Chondrocyte (in vitro differentiated cells): ENCODE results near the gene ST6GALNAC6. TPM values are rescaled to one million over a fixed set of nuclear protein-coding genes. Genes with fewer than 3 reads are reported as not detected.
A peak's percentile ranks its signal among the peaks of the same experiment; 100 is the strongest.

ENCODE experiments used
- DNase-seq: peaks from one replicate; pipeline ENCODE4 v3.0.0; 2021; ENCODE audit warnings: mixed read lengths, low spot score
- H3K27ac Mint-ChIP-seq: one replicate; pipeline ENCODE4 v1.8.0; 2021; ENCODE audit warnings: mild to moderate bottlenecking, moderate library complexity, mixed read lengths; ENCODE audit not compliant: unreplicated experiment
- H3K27me3 Mint-ChIP-seq: 2 replicates; pipeline ENCODE4 v1.8.0; 2021; ENCODE audit warnings: low read depth, mixed read lengths
- H3K36me3 Mint-ChIP-seq: 2 replicates; pipeline ENCODE4 v1.8.0; 2021; ENCODE audit warnings: low read depth, mixed read lengths
- H3K4me1 Mint-ChIP-seq: 2 replicates; pipeline ENCODE4 v1.8.0; 2021; ENCODE audit warnings: low read depth, mild to moderate bottlenecking, mixed read lengths
- H3K4me3 Mint-ChIP-seq: one replicate; pipeline ENCODE4 v1.8.0; 2021; ENCODE audit warnings: mild to moderate bottlenecking, moderate library complexity, mixed read lengths; ENCODE audit not compliant: unreplicated experiment
- H3K9me3 Mint-ChIP-seq: 2 replicates; pipeline ENCODE4 v1.8.0; 2021; ENCODE audit warnings: low read depth, mixed read lengths
- total RNA-seq: library from RNA; stranded (reverse); gene quantifications from 3 replicates; pipeline ENCODE4 v1.2.1, GENCODE V29; 2021
- TF ChIP-seq, protein P1 (sequence below): fragments of 200-600 bp; sonication (generic); IDR thresholded peaks from 2 replicates; pipeline ENCODE4 v1.5.0; 2021; ENCODE audit warnings: antibody characterized with exemption, mild to moderate bottlenecking, moderate library complexity

The ST6GALNAC6 gene
- total RNA-seq, 1 donor from 2014 or later: 47.5 TPM

DNA sequence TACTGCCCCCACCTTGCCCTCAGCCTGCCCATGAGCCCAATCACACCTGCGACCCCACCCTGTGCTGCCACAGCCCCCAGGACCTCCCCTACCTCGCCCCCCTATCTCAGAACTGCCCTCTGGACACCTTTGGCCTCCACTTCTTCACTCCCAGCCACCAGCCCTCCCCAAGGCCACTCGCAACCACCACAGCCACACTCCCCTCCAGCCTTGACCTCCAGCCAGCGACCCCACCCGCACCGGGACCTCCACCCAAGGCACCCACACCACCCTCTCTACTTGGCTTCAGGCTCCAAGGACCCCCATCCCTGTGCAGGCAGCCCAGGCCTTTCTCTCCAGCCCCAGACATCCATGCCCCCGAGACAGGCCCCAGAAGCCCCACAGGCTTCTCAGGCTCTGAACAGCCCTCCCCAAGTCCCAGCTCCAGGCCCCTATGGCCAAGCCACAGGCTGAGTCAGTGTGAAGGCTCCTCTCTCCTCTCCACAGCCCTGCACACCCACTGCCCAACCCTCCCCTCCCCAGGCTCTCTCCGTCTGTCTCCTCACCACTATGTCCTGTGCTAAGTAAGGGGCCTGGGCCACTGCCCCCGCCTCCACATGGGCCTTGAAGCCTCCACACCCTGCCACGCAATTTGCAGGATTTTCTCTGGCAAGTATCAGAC is 24.0 kb downstream of the ST6GALNAC6 start:
- no peak for DNase-seq
- TF ChIP-seq, protein P1, sequence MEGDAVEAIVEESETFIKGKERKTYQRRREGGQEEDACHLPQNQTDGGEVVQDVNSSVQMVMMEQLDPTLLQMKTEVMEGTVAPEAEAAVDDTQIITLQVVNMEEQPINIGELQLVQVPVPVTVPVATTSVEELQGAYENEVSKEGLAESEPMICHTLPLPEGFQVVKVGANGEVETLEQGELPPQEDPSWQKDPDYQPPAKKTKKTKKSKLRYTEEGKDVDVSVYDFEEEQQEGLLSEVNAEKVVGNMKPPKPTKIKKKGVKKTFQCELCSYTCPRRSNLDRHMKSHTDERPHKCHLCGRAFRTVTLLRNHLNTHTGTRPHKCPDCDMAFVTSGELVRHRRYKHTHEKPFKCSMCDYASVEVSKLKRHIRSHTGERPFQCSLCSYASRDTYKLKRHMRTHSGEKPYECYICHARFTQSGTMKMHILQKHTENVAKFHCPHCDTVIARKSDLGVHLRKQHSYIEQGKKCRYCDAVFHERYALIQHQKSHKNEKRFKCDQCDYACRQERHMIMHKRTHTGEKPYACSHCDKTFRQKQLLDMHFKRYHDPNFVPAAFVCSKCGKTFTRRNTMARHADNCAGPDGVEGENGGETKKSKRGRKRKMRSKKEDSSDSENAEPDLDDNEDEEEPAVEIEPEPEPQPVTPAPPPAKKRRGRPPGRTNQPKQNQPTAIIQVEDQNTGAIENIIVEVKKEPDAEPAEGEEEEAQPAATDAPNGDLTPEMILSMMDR: no peak
- H3K4me1 Mint-ChIP-seq: peaks cover 38% of the 10 kb centered on the region
- no peaks in the 10 kb centered on the region for H3K27me3 Mint-ChIP-seq
- H3K4me3 Mint-ChIP-seq: peak overlapping the region; percentile 48
- H3K36me3 Mint-ChIP-seq: peaks cover 11% of the 10 kb centered on the region
- no peaks in the 10 kb centered on the region for H3K9me3 Mint-ChIP-seq
- peak overlapping the region; percentile 63 for H3K27ac Mint-ChIP-seq

GRCh38 chr9:127874301-127875221 is 24.8 kb downstream of the ST6GALNAC6 start:
- Mint-ChIP-seq H3K4me1 (peaks cover 38% of the 10 kb centered on the region), H3K4me3 (no peak overlapping the region)

DNA sequence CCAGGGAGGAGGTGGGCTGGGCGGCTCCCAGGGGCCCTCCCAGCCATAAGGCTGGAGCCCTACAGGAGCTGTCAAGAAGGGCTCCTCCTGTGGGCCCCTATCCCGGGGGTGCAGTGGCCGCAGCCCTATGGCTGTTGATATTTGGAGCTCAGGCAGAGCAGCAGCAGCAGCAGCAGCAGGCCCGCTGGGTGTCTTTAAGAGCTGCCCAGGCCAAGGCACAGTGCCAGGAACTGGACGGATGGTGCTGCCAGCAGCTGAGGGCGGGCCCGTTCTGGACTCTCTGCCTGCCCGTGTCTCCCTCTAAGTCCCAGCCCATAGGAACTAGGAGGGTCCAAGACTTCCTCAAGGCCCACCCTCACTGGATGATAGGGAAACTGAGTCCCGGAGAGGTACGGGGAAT is 25.5 kb downstream of the ST6GALNAC6 start:
- DNase-seq: no peak
- no peaks in the 10 kb centered on the region for H3K27me3 Mint-ChIP-seq

More at GRCh38 chr9:127874301-127875221, 24.8 kb downstream of the ST6GALNAC6 start:
- Mint-ChIP-seq H3K36me3 (peaks cover 11% of the 10 kb centered on the region), H3K9me3 (no peaks in the 10 kb centered on the region), H3K27ac (peak overlapping the region; percentile 5), H3K27me3 (no peaks in the 10 kb centered on the region)
- DNase-seq: no peak
- TF ChIP-seq, protein P1: no peak

DNA sequence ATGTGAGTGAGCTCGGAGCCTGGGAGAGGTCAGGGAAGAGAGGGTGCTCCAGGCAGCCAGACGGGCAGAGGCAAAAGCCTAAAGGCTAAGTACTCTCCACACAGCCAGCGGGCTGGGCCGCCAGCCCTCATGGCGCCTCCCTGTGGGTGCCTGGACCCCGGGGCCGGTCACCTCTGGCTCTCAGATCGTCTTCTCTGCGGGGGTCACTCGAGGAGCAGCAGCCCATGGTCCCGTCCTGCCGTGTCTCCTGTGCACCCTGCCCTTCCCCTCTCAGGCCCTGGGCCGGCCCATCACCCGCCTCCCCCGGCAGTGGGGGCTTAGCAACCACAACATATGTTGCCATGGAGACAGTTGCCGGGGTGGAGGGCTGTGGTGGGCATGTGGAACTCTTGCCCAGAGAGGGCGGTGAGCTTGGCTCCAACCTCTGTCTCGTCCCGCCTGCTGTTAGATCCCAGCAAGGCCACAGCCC is 26.1 kb downstream of the ST6GALNAC6 start:
- Mint-ChIP-seq H3K27me3 (no peaks in the 10 kb centered on the region), H3K36me3 (peaks cover 15% of the 10 kb centered on the region), H3K4me1 (peaks cover 36% of the 10 kb centered on the region), H3K27ac (no peak overlapping the region), H3K9me3 (no peaks in the 10 kb centered on the region), H3K4me3 (no peak overlapping the region)
- DNase-seq: no peak
- TF ChIP-seq, protein P1: no peak

More for the DNA sequence above, 25.5 kb downstream of the ST6GALNAC6 start:
- Mint-ChIP-seq H3K4me1 (peaks cover 38% of the 10 kb centered on the region), H3K27ac (no peak overlapping the region), H3K4me3 (no peak overlapping the region), H3K36me3 (peaks cover 11% of the 10 kb centered on the region), H3K9me3 (no peaks in the 10 kb centered on the region)
- TF ChIP-seq, protein P1: no peak
